Spleen (tissue), 11 donors: ENCODE data around the gene BNIPL. TPM values are rescaled to one million over a fixed set of nuclear protein-coding genes. Genes with fewer than 3 reads are reported as not detected.

Experiments
- DNase-seq: peaks from one replicate; pipeline ENCODE4 v3.0.0-alpha.2; 2020
- H3K27ac ChIP-seq, 8 donors: fragments of 200-600 bp; sonication (generic) in 7 of 8; 1 replicate in 4 of 8; 2 replicates in 4 of 8; pipeline versions ENCODE4 v1.5.0 to v1.8.0; 2016 to 2021; ENCODE audit warnings: inconsistent platforms in 4 of 8, mild to moderate bottlenecking in 4 of 8, moderate library complexity in 1 of 8
- H3K27me3 ChIP-seq, 7 donors: fragments of 200-600 bp; sonication (generic) in 6 of 7; replicated peaks in 1 of 7; 1 replicate in 4 of 7; 2 replicates in 3 of 7; pipeline versions ENCODE4 v1.5.0 to v1.8.0; 2016 to 2021; ENCODE audit warnings: inconsistent platforms in 3 of 7, mild to moderate bottlenecking in 1 of 7
- H3K36me3 ChIP-seq, 6 donors: fragments of 200-600 bp; sonication (generic) in 5 of 6; 1 replicate in 4 of 6; 2 replicates in 2 of 6; pipeline versions ENCODE4 v1.5.0 to v1.8.0; 2016 to 2021; ENCODE audit warnings: inconsistent platforms in 2 of 6
- H3K4me1 ChIP-seq, 6 donors: fragments of 200-600 bp; sonication (generic) in 5 of 6; 1 replicate in 3 of 6; 2 replicates in 3 of 6; pipeline versions ENCODE4 v1.5.0 to v1.8.0; 2016 to 2021; ENCODE audit warnings: inconsistent platforms in 3 of 6
- H3K4me3 ChIP-seq, 8 donors: fragments of 200-600 bp; sonication (generic) in 7 of 8; 1 replicate in 4 of 8; 2 replicates in 4 of 8; pipeline versions ENCODE4 v1.5.0 to v1.8.0; 2016 to 2021; ENCODE audit warnings: inconsistent platforms in 4 of 8, mild to moderate bottlenecking in 4 of 8, moderate library complexity in 2 of 8
- H3K9me3 ChIP-seq, 8 donors: fragments of 200-600 bp; sonication (generic) in 7 of 8; 1 replicate in 4 of 8; 2 replicates in 4 of 8; pipeline versions ENCODE4 v1.5.0 to v1.8.0; 2016 to 2021; ENCODE audit warnings: inconsistent platforms in 4 of 8
- POLR2A ChIP-seq, 3 donors: fragments of 450-650 bp; IDR thresholded peaks; one replicate each; pipeline ENCODE4 v1.5.1; 2017; ENCODE audit warnings: antibody characterized with exemption in 3 of 3, mild to moderate bottlenecking in 1 of 3
- POLR2AphosphoS5 ChIP-seq, 3 donors: sonication (generic); formaldehyde crosslinking; IDR thresholded peaks; one replicate each; pipeline ENCODE4 v1.5.1; 2017; ENCODE audit warnings: antibody characterized with exemption in 3 of 3
- WGBS, 5 donors: extraction: QIAGEN DNeasy Blood & Tissue Kit in 3 of 5; methylation state at CpG; one replicate each; pipeline versions ENCODE4 v1.1.5 to v1.1.7; 2013 to 2018; 5-methylcytosine and 5-hydroxymethylcytosine counted together
- intact Hi-C: fragments of 100-400 bp; cut with DNase I; formaldehyde crosslinking; loops from one replicate; pipeline ENCODE4 v1.15.0; 2023; ENCODE audit warnings: low total_unique reads
- polyA plus RNA-seq, 3 donors: library from polyadenylated mRNA; stranded (reverse); fragments of 200-250 nt; gene quantifications; one replicate each; pipeline ENCODE4 v1.2.1, GENCODE V29; 2013
- total RNA-seq, 7 donors: library from RNA; depleted of rRNA in 3 of 7; stranded (reverse); fragments of >200 nt in 3 of 7; fragmentation: NEBNext Ultra II Directional in 4 of 7; extraction: Animal tissue kit (Norgen Biotek cat#: 25700) in 4 of 7; gene quantifications; one replicate each; pipeline versions ENCODE4 v1.1.0 to v1.2.1, GENCODE V29; 2016 to 2021
- TF ChIP-seq, protein P1 (sequence below), 11 experiments: fragments of 200-600 bp in 7 of 11; fragments of 450-650 bp in 4 of 11; sonication (generic) in 4 of 11; IDR thresholded peaks in 8 of 11; conservative IDR thresholded peaks in 3 of 11; 1 replicate in 7 of 11; 2 replicates in 4 of 11; pipeline versions ENCODE4 v1.4.0 to v1.8.0; 2016 to 2021; ENCODE audit warnings: antibody characterized with exemption in 11 of 11, inconsistent platforms in 4 of 11, mild to moderate bottlenecking in 1 of 11
- donor health status: healthy with polysubstance abuse.
- donor health status: DM: no; HTN: no; CAD: no; lungs with moderate emphysema.
- donor health status: DM: no; HTN: no; CAD: no.
- donor health status: Bipolar disorder and iron deficiency.
- donor health status: healthy.
- donor health status: DM: no; HTN: no; CAD: no.
- donor health status: DM: yes; HTN: yes; CAD: no.

The BNIPL gene
- total and polyA plus RNA-seq, 10 donors, result 0.33 to 1.4 (median 0.72) TPM

DNA sequence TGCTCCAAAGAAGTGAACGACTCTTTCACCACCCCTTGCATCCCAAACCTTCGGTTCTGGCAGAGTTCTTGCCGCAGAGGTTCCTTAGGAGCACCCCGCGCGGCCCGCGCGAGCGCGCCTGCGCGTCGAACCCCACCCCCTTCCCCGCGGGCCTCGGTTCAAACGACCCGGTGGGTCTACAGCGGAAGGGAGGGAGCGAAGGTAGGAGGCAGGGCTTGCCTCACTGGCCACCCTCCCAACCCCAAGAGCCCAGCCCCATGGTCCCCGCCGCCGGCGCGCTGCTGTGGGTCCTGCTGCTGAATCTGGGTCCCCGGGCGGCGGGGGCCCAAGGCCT lies 11.2 kb downstream of the BNIPL start, which contains the start of gene C1orf56:
TSS of gene C1orf56 (plus strand) at position 161 of the 334 bp plus-strand sequence. CDS start at position 258, 97 bp downstream.
- Histone ChIP-seq H3K4me3 (peak within 1 kb of the TSS; percentile 27 to 89 (median 77)), H3K36me3 (peaks cover 6 to 37% (median 14%) of the 10 kb centered on the region in 6 donors), H3K27ac (peak within 1 kb of the TSS; percentile 57 to 99 (median 89)), H3K9me3 (no peaks in the 10 kb centered on the region), H3K27me3 (no peaks in the 10 kb centered on the region), H3K4me1 (peaks cover 6 to 59% (median 31%) of the 10 kb centered on the region in 6 donors)
- WGBS, 5 donors, result 0 to 1% (median 0%) methylated on average over 9 to 29 of the region's 29 CpGs
- intact Hi-C loops, result no loop called here
- TF ChIP-seq, protein P1, sequence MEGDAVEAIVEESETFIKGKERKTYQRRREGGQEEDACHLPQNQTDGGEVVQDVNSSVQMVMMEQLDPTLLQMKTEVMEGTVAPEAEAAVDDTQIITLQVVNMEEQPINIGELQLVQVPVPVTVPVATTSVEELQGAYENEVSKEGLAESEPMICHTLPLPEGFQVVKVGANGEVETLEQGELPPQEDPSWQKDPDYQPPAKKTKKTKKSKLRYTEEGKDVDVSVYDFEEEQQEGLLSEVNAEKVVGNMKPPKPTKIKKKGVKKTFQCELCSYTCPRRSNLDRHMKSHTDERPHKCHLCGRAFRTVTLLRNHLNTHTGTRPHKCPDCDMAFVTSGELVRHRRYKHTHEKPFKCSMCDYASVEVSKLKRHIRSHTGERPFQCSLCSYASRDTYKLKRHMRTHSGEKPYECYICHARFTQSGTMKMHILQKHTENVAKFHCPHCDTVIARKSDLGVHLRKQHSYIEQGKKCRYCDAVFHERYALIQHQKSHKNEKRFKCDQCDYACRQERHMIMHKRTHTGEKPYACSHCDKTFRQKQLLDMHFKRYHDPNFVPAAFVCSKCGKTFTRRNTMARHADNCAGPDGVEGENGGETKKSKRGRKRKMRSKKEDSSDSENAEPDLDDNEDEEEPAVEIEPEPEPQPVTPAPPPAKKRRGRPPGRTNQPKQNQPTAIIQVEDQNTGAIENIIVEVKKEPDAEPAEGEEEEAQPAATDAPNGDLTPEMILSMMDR (IDR thresholded peaks at IDR 0.05 in 8 of 11, conservative IDR thresholded peaks at IDR 0.05 in 3 of 11), result no peak
- TF ChIP-seq POLR2AphosphoS5 (IDR thresholded peaks at IDR 0.05), result peak; percentile 86 to 89 (median 88)
- TF ChIP-seq POLR2A (IDR thresholded peaks at IDR 0.05), result peak in 1 of 3 donors; percentile 12
- peak; percentile 92 for DNase-seq

DNA sequence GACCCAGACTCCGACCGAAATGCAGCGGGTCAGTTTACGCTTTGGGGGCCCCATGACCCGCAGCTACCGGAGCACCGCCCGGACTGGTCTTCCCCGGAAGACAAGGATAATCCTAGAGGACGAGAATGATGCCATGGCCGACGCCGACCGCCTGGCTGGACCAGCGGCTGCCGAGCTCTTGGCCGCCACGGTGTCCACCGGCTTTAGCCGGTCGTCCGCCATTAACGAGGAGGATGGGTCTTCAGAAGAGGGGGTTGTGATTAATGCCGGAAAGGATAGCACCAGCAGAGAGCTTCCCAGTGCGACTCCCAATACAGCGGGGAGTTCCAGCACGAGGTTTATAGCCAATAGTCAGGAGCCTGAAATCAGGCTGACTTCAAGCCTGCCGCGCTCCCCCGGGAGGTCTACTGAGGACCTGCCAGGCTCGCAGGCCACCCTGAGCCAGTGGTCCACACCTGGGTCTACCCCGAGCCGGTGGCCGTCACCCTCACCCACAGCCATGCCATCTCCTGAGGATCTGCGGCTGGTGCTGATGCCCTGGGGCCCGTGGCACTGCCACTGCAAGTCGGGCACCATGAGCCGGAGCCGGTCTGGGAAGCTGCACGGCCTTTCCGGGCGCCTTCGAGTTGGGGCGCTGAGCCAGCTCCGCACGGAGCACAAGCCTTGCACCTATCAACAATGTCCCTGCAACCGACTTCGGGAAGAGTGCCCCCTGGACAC lies 11.7 kb downstream of the BNIPL start:
- H3K9me3 ChIP-seq, result no peaks in the 10 kb centered on the region
- peak overlapping the region; percentile 57 to 99 (median 89) for H3K27ac ChIP-seq
- intact Hi-C loops, result no loop called here
- 0 to 2% (median 0%) methylated on average over 28 to 48 of the region's 48 CpGs for WGBS, 5 donors
- H3K4me3 ChIP-seq, result peak overlapping the region; percentile 27 to 89 (median 77)
- TF ChIP-seq POLR2A (IDR thresholded peaks at IDR 0.05) (no peak), POLR2AphosphoS5 (IDR thresholded peaks at IDR 0.05) (peak; percentile 84 to 92 (median 84))
- TF ChIP-seq, protein P1 (IDR thresholded peaks at IDR 0.05 in 8 of 11, conservative IDR thresholded peaks at IDR 0.05 in 3 of 11), result peak in 8 of 11 experiments; percentile 16 to 69 (median 54)
- DNase-seq, result peak; percentile 93
- peaks cover 6 to 64% (median 32%) of the 10 kb centered on the region in 6 donors for H3K4me1 ChIP-seq
- H3K36me3 ChIP-seq, result peaks cover 6 to 40% (median 19%) of the 10 kb centered on the region in 6 donors
- H3K27me3 ChIP-seq, result no peaks in the 10 kb centered on the region

- no peak for DNase-seq
- 33 to 41% (median 40%) methylated on average over 3 of the region's 3 CpGs for WGBS, 5 donors
Observed at GRCh38 chr1:151048645-151049032, 12.3 kb downstream of the BNIPL start.

More at GRCh38 chr1:151048645-151049032, 12.3 kb downstream of the BNIPL start:
- intact Hi-C loops, result no loop called here
- H3K27me3 ChIP-seq, result no peaks in the 10 kb centered on the region
- peak overlapping the region in 7 of 8 donors; percentile 85 to 99 (median 89) for H3K27ac ChIP-seq
- no peak for TF ChIP-seq POLR2A (IDR thresholded peaks at IDR 0.05)
- TF ChIP-seq, protein P1 (IDR thresholded peaks at IDR 0.05 in 8 of 11, conservative IDR thresholded peaks at IDR 0.05 in 3 of 11), result peak in 4 of 11 experiments; percentile 0 to 58 (median 27)
- peak in 1 of 3 donors; percentile 46 for TF ChIP-seq POLR2AphosphoS5 (IDR thresholded peaks at IDR 0.05)
- peaks cover 6 to 70% (median 36%) of the 10 kb centered on the region in 6 donors for H3K4me1 ChIP-seq
- no peaks in the 10 kb centered on the region for H3K9me3 ChIP-seq
- peak overlapping the region in 7 of 8 donors; percentile 54 to 89 (median 80) for H3K4me3 ChIP-seq
- H3K36me3 ChIP-seq, result peaks cover 11 to 41% (median 25%) of the 10 kb centered on the region in 6 donors
